Gastrocnemius medialis (tissue), 4 donors: ENCODE data around the gene SMC3.

Source experiments
- CTCF ChIP-seq, 5 experiments: fragments of 450-650 bp in 3 of 5; fragments of 200-600 bp in 2 of 5; sonication (generic) in 2 of 5; IDR thresholded peaks in 4 of 5; conservative IDR thresholded peaks in 1 of 5; 1 replicate in 4 of 5; 2 replicates in 1 of 5; pipeline ENCODE4 v1.5.1; 2016 to 2019; ENCODE audit warnings: antibody characterized with exemption in 5 of 5, mild to moderate bottlenecking in 3 of 5, moderate library complexity in 3 of 5
- POLR2A ChIP-seq, 2 donors: fragments of 450-650 bp; IDR thresholded peaks; one replicate each; pipeline ENCODE4 v1.6.1; 2017; ENCODE audit warnings: antibody characterized with exemption in 2 of 2, mild to moderate bottlenecking in 2 of 2, moderate library complexity in 2 of 2

GRCh38 chr10:110539091-110539490 lies 28.4 kb upstream of the SMC3 start:
- no peak for TF ChIP-seq CTCF (IDR thresholded peaks at IDR 0.05 in 4 of 5, conservative IDR thresholded peaks at IDR 0.05 in 1 of 5)
- no peak for TF ChIP-seq POLR2A (IDR thresholded peaks at IDR 0.05)
